ENCODE results near the gene PIEZO1. TPM values are rescaled to one million over a fixed set of nuclear protein-coding genes. Genes with fewer than 3 reads are reported as not detected.
"Not testable (repeated sequence)": the region's sequence is repeated elsewhere in the genome, so short reads cannot be mapped to it uniquely, and the experiment has no call there.

The PIEZO1 gene
- total RNA-seq, 2 donors from 2014 or later, result 156 to 202 TPM

DNA sequence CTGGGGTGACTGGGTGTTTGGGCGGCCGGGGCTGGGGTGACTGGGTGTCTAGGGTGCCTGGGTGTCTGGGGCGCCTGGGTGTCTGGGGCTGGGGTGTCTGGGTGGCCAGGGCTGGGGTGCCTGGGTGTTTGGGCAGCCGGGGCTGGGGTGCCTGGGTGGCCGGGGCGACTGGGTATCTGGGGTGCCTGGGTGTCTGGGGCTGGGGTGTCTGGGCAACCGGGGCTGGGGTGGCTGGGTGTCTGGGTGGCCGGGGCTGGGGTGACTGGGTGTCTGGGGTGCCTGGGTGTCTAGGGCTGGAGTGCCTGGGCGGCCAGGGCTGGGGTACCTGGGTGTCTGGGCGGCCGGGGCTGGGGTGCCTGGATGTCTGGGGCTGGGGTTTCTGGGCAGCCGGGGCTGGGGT is 40.1 kb upstream of the PIEZO1 start:
- Histone ChIP-seq H3K9me3 (no peaks in the 10 kb centered on the region), H3K4me3 (no peak overlapping the region), H3K36me3 (peaks cover 0 to 8% of the 10 kb centered on the region in 2 donors), H3K4me1 (replicated peaks) (no peaks in the 10 kb centered on the region), H3K27me3 (replicated peaks; ENCODE audit: insufficient read depth) (no peaks in the 10 kb centered on the region), H3K27ac (no peak overlapping the region)
- no peak for DNase-seq (ENCODE audit: low spot score)
- intact Hi-C loops (cut with DNase I), result no loop called here
- WGBS, result 93% methylated on average over 12 of the region's 12 CpGs
- TF ChIP-seq POLR2AphosphoS5 (IDR thresholded peaks at IDR 0.05), result no peak
- TF ChIP-seq, protein P1, sequence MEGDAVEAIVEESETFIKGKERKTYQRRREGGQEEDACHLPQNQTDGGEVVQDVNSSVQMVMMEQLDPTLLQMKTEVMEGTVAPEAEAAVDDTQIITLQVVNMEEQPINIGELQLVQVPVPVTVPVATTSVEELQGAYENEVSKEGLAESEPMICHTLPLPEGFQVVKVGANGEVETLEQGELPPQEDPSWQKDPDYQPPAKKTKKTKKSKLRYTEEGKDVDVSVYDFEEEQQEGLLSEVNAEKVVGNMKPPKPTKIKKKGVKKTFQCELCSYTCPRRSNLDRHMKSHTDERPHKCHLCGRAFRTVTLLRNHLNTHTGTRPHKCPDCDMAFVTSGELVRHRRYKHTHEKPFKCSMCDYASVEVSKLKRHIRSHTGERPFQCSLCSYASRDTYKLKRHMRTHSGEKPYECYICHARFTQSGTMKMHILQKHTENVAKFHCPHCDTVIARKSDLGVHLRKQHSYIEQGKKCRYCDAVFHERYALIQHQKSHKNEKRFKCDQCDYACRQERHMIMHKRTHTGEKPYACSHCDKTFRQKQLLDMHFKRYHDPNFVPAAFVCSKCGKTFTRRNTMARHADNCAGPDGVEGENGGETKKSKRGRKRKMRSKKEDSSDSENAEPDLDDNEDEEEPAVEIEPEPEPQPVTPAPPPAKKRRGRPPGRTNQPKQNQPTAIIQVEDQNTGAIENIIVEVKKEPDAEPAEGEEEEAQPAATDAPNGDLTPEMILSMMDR (IDR thresholded peaks at IDR 0.05), result no peak
- TF ChIP-seq POLR2A (IDR thresholded peaks at IDR 0.05), result no peak

DNA sequence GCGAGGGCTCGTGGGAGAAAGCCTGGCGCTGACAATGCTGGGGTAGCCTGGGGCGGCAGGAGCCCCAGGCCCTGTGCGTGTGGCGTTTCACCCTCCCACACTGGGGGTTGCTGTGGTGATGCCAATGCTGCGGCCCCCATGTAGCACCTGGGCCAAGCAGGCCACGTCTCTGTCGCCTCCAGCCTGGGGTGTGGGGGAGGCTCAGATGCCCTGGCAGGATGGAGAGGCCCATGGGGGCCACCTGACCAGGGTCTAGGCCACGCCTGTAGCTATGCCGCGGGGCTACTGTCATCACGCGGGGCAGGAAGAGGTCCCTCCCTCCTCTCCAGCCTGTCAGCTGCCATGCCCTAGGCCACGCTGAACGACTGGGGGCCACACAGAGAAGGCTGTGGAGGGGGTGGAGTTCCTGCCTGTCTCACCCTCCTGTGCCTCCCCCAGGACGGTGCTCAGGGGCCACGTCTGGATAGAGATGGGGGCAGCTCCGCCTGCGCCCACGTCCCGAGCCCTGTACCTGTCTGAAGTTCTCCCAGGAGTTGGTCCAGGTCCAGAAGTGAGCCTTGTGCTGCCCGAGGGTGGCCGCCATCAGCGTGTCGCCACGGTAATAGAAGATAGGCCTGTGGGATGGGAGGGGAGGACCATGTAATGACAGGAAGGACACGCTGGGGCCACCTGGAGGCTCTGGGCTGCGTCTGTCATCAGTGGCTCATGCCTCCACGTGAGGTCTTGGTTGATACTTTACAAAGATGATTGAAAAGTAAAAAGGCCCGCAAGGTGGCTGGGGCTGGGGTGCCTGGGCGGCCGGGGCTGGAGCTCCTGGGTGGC is 39.4 kb upstream of the PIEZO1 start:
- Histone ChIP-seq H3K27ac (no peak overlapping the region), H3K9me3 (no peaks in the 10 kb centered on the region), H3K4me1 (replicated peaks) (no peaks in the 10 kb centered on the region), H3K4me3 (no peak overlapping the region), H3K36me3 (peaks cover 0 to 8% of the 10 kb centered on the region in 2 donors), H3K27me3 (replicated peaks; ENCODE audit: insufficient read depth) (no peaks in the 10 kb centered on the region)
- TF ChIP-seq POLR2AphosphoS5 (IDR thresholded peaks at IDR 0.05) (no peak), POLR2A (IDR thresholded peaks at IDR 0.05) (no peak)
- TF ChIP-seq, protein P1 (IDR thresholded peaks at IDR 0.05), result no peak
- intact Hi-C loops (cut with DNase I), result no loop called here
- DNase-seq (ENCODE audit: low spot score), result no peak
- 86% methylated on average over 32 of the region's 33 CpGs for WGBS

DNA sequence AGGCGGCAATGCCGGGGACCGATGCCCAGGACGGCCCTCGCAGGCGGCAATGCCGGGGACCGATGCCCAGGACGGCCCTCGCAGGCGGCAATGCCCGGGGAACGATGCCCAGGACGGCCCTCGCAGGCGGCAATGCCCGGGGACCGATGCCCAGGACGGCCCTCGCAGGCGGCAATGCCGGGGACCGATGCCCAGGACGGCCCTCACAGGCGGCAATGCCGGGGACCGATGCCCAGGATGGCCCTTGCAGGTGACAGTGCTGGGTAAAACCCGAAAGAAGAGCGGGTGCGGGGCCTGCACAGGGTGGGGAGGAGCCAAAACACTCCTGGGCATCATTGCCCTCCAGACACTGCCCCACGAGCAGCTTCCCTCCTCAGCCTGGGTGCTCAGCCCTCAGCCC is 38.6 kb upstream of the PIEZO1 start:
- intact Hi-C loops (cut with DNase I); H3K36me3 ChIP-seq; H3K9me3 ChIP-seq; H3K27me3 ChIP-seq (replicated peaks; ENCODE audit: insufficient read depth); H3K27ac ChIP-seq; H3K4me3 ChIP-seq; DNase-seq (ENCODE audit: low spot score); H3K4me1 ChIP-seq (replicated peaks): not testable (repeated sequence)
- 96% methylated on average over 13 of the region's 31 CpGs for WGBS

DNA sequence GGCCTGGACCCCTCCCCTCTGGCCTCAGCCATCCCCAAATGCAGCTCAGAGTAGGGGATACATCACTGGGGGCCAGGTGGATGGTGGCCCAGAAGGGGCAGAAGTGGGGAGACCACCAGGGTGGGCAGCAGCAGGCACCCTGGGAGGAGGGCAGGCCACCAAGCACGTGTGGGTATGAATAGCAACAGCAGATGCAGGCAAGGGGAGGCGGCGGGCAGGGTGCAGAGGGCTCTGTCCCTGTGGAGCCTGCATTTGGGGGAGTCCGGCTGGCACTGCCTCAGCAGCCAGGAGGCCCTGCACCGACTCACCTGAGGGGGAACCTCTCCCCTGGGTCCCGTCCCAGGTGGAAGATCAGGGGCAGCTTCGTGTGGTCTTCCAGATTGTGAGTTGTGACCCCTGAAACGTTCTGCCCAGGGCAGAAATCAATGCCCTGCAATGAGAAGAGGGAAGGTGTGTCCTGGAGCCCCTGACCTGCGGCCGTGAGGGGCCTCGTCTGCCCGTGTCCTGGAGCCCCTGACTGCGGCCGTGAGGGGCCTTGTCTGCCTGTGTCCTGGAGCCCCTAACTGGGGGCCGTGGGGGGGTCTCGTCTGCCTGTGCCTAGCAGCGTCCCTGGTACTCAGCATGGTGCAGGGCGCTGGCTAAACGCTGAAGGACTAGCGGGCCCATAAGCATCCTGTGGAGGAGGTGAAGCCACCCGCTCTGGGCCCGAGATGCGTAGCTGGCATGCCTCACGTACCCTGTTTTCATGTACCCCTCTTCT is 37.4 kb upstream of the PIEZO1 start:
- DNase-seq (ENCODE audit: low spot score), result no peak
- Histone ChIP-seq H3K36me3 (peaks cover 0 to 8% of the 10 kb centered on the region in 2 donors), H3K4me1 (replicated peaks) (no peaks in the 10 kb centered on the region), H3K27ac (no peak overlapping the region), H3K27me3 (replicated peaks; ENCODE audit: insufficient read depth) (no peaks in the 10 kb centered on the region), H3K4me3 (no peak overlapping the region), H3K9me3 (no peaks in the 10 kb centered on the region)
- intact Hi-C loops (cut with DNase I), result no loop called here
- 89% methylated on average over 24 of the region's 24 CpGs for WGBS
- TF ChIP-seq, protein P1 (IDR thresholded peaks at IDR 0.05), result no peak
- TF ChIP-seq POLR2A (IDR thresholded peaks at IDR 0.05), result no peak
- no peak for TF ChIP-seq POLR2AphosphoS5 (IDR thresholded peaks at IDR 0.05)

DNA sequence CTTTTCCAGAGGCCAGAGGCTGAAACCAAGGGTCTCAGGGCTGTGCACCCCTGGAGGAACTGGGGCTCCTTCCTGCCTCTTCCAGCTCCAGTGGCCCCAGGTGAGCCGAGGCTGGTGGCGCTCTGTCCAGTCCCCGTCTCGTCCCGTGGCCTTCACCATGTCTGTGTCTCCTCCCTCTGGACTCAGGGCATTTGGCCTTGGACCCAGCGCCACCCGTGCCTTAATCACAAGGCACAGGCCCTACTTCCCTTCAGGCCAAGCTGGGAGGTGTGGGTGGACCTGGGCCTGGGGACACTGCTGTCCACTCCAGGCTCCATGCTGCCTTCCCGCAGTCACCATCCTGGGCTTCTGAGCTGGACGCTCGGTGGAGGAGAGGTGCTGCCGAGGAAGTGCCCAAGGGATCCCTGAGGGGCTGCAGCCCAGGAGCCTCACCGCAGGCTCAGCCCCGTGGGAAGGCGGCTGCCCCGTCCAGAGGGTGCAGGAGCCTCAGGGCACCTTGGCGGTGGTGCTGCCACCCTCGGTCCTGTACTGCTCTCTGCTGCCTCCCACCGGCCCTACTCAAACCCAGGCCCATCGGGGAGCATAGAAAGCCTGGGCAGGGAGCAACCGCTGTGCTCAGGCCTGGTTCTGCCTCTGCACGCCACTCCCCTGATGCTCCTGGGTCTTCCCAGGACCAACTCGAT is 36.3 kb upstream of the PIEZO1 start:
- WGBS, result 88% methylated on average over 19 of the region's 22 CpGs
- peaks cover 0 to 8% of the 10 kb centered on the region in 2 donors for H3K36me3 ChIP-seq
- DNase-seq (ENCODE audit: low spot score), result no peak
- no peak overlapping the region for H3K4me3 ChIP-seq
- H3K4me1 ChIP-seq (replicated peaks), result no peaks in the 10 kb centered on the region
- no peak overlapping the region for H3K27ac ChIP-seq
- TF ChIP-seq, protein P1 (IDR thresholded peaks at IDR 0.05), result no peak
- TF ChIP-seq POLR2AphosphoS5 (IDR thresholded peaks at IDR 0.05) (no peak), POLR2A (IDR thresholded peaks at IDR 0.05) (no peak)
- H3K9me3 ChIP-seq, result no peaks in the 10 kb centered on the region
- H3K27me3 ChIP-seq (replicated peaks; ENCODE audit: insufficient read depth), result no peaks in the 10 kb centered on the region
- intact Hi-C loops (cut with DNase I), result no loop called here
